Stimulated activated CD4-positive, alpha-beta T cell treated with anti-CD3 and anti-CD28 coated beads, TNF-alpha, amount 100 ng/mL, for 48 hours (primary cell): ENCODE measurements around the gene PEX14.

Source experiments
- DNase-seq, 3 donors: peaks; one replicate each; pipeline ENCODE4 v3.0.0-alpha.2; 2020; ENCODE audit warnings: low read depth in 3 of 3

PEX14 gene

GRCh38 chr1:10631811-10632593 lies 157.3 kb downstream of the PEX14 start:
- DNase-seq = no peak

DNA sequence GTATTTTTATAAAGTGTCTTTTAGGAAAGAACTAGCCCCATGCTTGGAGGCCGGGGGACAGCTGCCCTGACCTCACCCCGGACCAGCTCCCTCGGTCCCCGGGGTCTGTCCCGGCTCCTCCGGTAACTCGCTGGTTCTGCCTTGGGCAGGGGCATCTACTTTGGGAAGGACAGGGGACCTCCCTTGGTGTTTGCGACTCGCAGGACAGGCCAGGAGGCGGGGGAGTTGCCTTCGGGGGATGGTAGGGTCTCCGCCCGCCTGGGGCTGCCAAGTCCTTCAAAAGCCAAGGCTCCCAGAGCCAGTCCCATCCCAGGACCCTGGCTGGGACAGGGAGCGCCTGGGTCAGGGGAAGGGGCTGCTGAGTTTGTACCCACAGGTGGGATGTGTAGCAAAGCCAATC lies 157.9 kb downstream of the PEX14 start:
- DNase-seq = no peak

DNA sequence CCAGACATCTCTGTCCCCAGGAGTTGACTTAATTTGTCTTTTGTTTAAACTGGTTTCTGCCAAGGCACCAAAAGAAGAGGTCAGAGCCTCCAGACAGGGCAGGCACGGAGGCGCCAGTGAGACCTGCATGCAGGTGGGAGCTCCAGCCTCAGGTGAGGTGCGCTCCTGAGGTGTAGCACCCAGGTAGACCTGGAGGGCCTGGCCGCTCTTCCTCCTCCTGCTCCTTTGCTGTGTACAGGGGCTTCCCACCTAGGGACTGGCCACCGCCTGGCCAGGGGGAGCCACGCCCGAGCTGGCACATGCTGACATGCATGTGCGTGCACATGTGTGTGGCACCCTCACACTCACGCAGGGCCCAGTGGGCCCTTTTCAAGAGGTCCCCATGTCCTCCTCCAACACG lies 158.7 kb downstream of the PEX14 start:
- no peak for DNase-seq

GRCh38 chr1:10634075-10634427 lies 159.3 kb downstream of the PEX14 start:
- DNase-seq = no peak

GRCh38 chr1:10634428-10635084 lies 159.8 kb downstream of the PEX14 start:
- DNase-seq = no peak

DNA sequence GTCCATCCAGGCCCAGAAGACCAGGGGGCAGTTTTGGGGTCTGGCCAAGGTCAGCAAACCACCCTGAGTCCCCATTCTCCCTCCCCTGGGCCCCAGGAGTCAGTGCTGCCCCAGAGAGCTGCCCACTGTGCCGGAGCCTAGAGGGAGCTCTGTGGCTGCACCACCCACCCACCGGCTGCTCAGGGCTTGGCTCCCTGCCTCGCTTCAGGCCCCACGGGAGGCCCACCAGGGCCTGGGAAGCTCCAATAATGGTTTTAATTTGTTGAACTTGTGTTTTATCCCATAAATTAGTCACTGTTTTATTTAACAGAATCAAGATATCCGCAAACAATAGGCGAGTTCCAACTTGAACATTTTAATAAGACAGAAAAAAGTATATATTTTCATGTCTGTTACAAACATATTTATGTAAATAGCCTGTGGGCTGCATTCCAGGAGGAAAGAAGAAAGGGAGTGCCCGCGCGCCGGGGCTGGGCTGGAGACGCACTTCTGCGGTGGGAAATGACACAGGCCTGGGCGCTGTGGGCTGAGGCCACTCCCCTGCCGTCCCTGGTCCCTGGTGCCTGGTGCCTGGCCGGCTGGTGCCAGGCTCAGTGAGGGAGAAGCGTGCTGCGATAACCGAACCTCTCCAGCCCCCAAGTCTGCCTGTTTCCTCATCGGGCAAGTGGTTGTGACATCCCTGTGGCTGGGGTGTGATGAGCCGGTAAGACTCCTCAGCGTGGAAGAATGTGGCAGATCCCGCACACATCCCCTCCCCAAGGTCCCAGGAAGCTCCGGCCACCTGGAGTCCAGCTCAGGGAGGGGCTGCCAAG lies 160.5 kb downstream of the PEX14 start:
- no peak for DNase-seq

- DNase-seq = no peak
Measured at GRCh38 chr1:10635992-10636391, 161.2 kb downstream of the PEX14 start.

DNA sequence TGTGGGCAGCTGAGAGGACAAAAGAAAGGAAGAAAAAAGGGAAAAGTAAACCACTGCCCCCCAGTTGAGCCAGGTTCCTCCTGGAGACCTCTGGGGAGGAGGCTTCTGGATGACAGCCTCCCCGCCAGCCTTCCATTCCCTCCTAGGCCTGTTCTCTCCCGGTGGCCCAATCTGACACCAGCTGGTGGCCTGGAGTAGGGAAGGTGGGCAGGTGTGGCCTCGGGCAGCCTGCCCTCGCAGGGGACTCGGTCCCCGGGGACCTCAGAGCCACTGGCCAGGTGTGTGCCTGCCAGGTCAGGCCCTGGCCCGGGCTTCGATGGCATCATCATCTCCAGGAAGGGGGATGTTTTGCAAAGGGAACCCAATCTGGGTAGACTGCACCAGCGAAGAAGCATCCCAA lies 162.7 kb downstream of the PEX14 start:
- no peak for DNase-seq

DNA sequence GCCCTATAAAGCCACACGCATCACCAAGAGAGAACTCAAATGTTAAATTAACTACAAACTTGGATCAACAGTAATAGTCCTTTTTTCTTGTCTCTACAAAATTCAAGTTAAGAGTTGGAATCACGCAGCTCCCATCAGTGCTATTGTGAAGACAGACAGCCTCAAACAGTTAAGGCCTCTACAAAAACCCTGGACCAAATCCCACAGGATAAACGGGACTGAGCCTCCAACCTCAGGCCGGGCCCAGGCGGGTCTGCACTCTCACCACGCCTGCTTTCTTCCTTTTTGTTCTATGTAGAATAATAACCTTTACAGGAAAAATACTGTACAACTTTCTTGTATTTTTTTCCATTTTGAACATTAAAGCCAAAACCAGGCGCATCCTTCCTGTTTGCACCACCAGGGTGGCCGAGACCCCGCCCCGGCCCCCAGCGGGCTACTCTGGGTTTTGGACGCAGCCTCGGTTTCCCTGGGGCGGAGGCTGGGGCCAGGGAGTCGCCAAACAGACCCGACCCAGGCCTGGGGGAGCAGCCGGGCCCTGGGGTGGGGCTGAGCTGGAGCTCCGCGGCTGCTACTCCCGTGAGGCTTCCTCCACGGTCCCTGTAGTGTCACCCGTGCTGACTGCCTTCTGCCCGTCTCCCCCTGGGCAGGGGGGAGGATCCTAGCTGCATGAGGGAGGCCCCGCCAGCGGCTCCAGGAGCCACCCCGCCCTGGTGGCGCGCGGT lies 163.2 kb downstream of the PEX14 start:
- DNase-seq = no peak

DNA sequence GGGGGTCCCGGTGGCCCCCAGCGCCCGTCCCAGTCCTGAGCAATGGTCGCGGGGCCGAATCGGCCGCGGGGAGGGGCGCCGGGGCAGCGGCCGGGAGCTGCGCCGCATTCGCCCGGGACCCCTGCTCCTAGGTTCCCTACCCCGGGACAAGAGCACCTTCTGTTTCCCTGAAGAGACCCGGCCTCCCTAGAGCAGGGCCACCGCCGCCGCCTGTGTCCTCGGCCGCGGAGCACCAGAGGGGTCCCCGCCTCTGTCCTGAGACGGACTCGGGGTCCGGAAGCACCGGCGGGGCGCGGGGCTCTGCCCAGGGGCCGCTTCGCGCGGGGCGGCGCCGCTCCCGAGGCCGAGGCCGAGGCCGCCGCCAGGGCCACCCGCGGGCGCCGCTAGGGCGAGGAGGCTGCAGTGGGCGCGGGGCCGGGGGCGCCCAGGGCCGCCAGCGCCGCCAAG lies 163.8 kb downstream of the PEX14 start:
- no peak for DNase-seq

- DNase-seq = no peak
Measured at GRCh38 chr1:10639011-10639774, 164.4 kb downstream of the PEX14 start.

GRCh38 chr1:10639775-10640578 lies 165.2 kb downstream of the PEX14 start:
- DNase-seq = no peak

DNA sequence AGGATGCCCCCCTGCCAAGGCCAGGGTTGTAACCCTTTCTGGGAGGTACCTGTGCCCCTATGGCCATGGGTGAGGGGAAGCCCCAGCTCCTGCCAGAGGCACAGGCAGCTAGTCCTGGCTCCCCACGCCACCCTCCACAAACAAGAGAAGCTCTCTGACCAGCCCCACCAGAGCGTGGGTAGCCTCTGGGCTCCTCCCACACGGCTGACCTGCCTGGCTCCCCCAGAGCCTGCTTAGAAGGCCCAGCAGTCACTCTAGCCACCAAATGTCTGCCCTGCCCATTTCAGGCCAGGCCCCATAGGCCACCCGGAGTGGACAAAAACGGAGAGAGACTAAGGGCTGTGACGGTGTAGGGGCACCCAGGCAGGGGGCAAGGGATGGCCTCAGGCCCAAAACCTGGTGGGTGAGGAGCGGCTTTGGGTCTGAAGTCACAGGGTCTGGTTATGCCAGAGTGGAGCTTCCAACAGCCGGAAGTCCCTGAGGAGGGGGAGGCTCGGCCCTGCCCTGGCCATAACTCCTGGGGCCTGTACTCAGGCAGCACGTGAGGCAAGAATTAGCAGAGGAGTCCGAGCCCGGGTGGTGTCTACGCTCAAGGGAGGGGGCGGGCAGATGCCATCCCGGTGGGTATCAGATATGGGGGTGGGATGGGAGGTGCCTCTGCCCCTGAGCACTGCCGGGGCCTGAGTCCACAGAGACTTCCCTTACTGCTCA lies 166.2 kb downstream of the PEX14 start:
- DNase-seq = no peak

DNA sequence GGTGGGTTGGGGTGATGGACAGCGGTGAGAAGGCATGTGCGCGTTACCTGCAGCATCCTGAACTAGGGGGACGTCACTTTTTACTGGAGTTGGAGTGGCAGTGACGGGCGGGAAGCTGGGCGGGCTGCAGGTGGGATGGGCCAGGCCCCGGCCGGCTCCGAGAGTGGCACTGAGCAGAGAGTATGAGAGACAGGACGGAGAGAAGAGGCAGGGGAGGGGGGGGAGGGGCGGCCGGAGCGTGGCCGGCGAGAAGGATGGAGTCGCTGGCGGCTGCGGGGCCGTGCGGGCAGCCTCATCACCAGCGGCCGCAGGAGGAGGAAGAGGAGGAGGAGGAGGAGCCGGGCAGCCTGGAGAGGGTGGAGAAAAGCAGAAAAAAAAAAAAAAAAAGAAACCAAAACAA lies 167.2 kb downstream of the PEX14 start:
- no peak for DNase-seq

DNA sequence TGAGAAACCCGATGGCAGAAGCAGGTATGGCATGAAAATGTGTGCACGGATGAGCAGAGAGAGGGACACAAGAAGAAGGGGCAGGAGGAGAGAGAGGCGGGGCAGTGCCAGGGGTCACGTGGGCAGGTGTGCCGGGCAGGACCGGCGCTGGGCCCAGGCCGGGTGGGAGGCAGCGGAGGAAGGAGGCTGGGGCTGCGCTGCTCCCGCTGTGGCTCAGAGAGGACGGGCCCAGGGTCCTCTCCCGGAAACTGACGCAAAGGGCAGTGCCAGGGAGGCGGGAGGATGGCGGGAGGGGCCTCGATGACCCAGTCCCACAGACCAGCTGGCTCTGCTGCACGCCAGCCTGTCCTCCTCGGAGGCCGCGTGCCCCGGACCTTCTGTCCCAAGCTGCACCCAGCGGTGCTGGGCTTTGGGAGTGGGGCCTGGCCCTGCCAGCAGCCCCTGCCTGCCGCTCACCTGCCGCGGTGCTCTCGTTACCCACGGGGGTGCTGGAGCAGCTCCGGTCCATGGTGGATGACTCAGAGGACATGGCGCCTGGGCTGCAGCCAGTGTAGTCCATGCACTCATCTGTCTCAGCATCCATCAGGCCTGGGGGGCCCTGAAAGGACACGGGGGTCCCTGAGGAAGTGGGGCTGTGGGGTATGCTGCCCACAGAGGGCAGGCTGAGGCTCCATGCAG lies 167.8 kb downstream of the PEX14 start:
- DNase-seq = no peak

DNA sequence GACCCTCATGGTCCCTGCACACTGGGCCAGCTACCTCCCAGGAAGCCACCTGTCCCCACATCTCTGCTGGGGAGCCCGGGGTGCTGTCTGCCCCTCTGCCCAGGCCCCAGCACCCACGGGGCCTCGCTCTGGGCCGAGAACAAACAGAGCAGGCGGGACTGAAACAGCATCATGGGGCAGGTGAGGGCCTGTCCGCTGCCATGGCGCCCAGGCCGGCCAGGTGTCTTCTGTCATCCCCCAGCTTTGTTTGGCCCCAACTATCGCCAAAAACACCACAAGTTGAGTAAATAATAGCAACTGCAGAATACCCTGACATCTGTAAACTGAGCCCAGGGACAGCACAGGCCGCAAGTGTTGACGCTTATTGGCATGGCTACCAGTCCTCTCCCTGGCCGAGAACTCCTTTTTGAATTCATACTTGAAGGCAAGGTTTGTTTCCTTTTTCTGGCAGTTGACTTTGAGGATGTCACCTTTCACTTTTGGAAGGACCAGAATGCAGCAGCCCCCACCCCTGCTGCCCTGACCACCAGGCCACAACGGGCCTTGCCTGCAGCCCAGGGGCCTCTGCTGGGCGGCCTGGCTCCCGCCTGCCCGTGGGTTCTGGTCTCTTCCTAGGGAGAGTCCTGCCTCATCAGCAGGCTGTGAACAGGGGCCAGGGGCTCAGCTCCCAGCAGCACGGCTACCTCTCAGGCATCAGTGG lies 169.0 kb downstream of the PEX14 start:
- DNase-seq = no peak

DNA sequence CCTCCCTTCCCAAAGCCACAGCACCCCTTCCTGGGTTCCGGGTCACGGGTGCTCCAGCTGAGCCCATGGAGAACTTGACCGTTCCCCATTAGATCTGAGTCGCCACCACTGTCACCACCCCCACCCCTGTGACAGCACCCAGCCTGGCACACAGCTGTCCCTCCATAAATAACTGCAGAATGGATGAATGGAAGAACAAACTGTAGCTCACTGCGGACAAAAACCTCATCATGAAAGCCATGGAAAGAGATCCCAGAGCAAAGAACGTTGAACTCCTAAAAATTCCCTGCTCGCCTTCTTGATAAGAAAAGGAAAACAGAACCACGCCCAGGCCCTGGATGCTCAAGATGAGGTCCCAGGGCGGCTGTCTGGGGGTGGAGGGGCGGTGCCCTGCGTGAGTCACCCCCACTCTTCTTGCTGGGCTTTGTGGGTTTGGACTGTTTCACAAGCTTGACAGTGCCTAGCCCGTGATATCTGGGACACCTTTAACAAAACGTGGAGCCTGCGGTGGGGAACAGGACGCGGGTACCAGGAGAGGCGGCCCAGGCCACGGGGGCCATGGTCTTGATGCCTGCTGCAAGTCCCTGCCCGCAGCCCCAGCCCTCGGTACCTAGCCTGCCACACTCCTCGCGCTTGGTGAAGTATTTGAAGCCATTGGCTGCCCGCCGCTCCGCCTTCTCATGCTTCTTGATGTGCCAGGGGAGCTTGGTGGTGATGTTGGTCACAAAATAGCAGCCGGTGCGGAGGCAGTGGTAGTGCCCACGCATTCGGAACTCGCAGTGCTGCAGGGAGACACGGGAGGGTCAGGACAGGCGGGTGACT lies 169.8 kb downstream of the PEX14 start:
- no peak for DNase-seq
